GM12865 (cell line): ENCODE results near the gene GALNT18.

ENCODE experiments used
- DNase-seq: peaks from one replicate; pipeline ENCODE4 v3.0.0; 2010; ENCODE audit warnings: low read depth
- H3K4me3 ChIP-seq: 2 replicates; pipeline ENCODE4 v1.5.1; 2011; ENCODE audit warnings: mild to moderate bottlenecking, low read depth, low read length, control low read depth
- CTCF ChIP-seq: IDR thresholded peaks from 2 replicates; pipeline ENCODE4 v1.5.1; 2011; ENCODE audit warnings: low read length, control low read depth, low read depth, inconsistent platforms; ENCODE audit not compliant: insufficient read depth; ENCODE audit errors: missing control alignments

GALNT18 gene

GRCh38 chr11:11621573-11622339 is at the start of gene GALNT18:
GALNT18 (minus strand) TSS chr11:11622005.
- peak within 1 kb of the TSS; percentile 59 for H3K4me3 ChIP-seq
- DNase-seq: peak; percentile 95

GRCh38 chr11:11670574-11670973 is 48.8 kb upstream of the GALNT18 start:
- no peak for DNase-seq
- no peak overlapping the region for H3K4me3 ChIP-seq
- no peak for TF ChIP-seq CTCF

More at GRCh38 chr11:11621573-11622339, at the start of gene GALNT18:
- peak; percentile 26 for TF ChIP-seq CTCF

GRCh38 chr11:11669233-11669846 is 47.5 kb upstream of the GALNT18 start:
- H3K4me3 ChIP-seq: no peak overlapping the region
- no peak for DNase-seq

DNA sequence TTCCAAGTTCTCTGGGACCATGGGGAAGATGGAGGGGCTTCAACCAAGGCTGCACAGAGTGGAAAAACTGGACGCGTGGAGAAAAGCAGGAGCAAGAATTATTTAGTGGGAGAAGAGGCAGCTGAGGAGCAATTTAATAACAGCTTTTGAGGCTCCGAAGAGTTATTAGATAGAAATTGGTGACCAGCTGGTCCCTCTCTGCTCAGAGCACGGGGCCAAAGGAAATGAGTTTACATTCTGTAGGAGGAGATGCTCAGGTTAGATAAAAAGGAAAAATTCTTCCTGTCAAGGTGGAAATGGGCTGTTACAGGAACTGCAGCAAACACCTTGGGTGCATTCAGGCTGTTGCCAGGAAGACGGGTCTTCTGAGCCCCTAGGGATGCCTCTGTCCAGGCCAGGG is 47.0 kb upstream of the GALNT18 start:
- H3K4me3 ChIP-seq: no peak overlapping the region
- no peak for TF ChIP-seq CTCF
- DNase-seq: no peak

More at GRCh38 chr11:11669233-11669846, 47.5 kb upstream of the GALNT18 start:
- no peak for TF ChIP-seq CTCF

GRCh38 chr11:11668274-11668673 is 46.5 kb upstream of the GALNT18 start:
- no peak for TF ChIP-seq CTCF

DNA sequence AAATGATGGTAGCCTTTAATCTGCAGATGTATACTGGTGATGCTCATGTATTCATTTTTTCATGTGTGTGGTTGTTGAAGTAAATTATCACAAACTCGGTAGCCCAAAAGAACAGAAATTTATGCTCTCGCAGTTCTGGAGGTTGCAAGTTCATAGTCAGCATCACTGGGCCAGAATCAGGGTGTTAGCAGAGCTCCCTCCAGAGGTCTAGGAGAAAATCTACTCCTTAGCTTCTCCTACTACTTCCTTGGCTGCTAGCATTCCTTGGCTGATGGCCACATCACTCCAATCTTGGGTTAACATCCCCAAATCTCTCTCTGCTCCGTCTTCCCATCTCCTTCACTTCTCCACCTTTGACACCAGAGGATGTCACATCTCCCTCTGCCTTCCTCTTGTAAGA is 45.3 kb upstream of the GALNT18 start:
- TF ChIP-seq CTCF: no peak

More at GRCh38 chr11:11668274-11668673, 46.5 kb upstream of the GALNT18 start:
- no peak for DNase-seq
- H3K4me3 ChIP-seq: no peak overlapping the region

More for the DNA sequence above, 45.3 kb upstream of the GALNT18 start:
- no peak for DNase-seq
- no peak overlapping the region for H3K4me3 ChIP-seq
